HepG2 (cell line): Measurements from ENCODE around the gene ZNF544. TPM values are rescaled to one million over a fixed set of nuclear protein-coding genes. Genes with fewer than 3 reads are reported as not detected.

Source experiments
- ATF7-NPFF ChIP-seq: sonication (generic); formaldehyde crosslinking; IDR thresholded peaks from 2 replicates; pipeline ENCODE4 v1.8.1; 2023; ENCODE audit warnings: mild to moderate bottlenecking, low read depth, missing genetic modification reagents, moderate library complexity
- ERF ChIP-seq: IDR thresholded peaks from 2 replicates; pipeline ENCODE4 v1.6.1; 2018; ENCODE audit warnings: missing biosample characterization, missing genetic modification reagents
- FOXO1 ChIP-seq: sonication (generic); formaldehyde crosslinking; IDR thresholded peaks from 2 replicates; pipeline ENCODE4 v1.4.0; 2020; ENCODE audit warnings: missing genetic modification reagents
- GATAD1 ChIP-seq: IDR thresholded peaks from 2 replicates; pipeline ENCODE4 v1.6.1; 2016; ENCODE audit warnings: missing genetic modification reagents, missing compliant biosample characterization
- HES4 ChIP-seq: sonication (generic); formaldehyde crosslinking; IDR thresholded peaks from 2 replicates; pipeline ENCODE4 v1.9.0; 2021; ENCODE audit warnings: mild to moderate bottlenecking, missing genetic modification reagents, borderline replicate concordance
- ISX ChIP-seq: sonication (generic); formaldehyde crosslinking; conservative IDR thresholded peaks from 2 replicates; pipeline ENCODE4 v1.5.0; 2020; ENCODE audit warnings: missing genetic modification reagents
- KLF15 ChIP-seq: sonication (generic); formaldehyde crosslinking; IDR thresholded peaks from 2 replicates; pipeline ENCODE4 v1.8.1; 2023; ENCODE audit warnings: borderline replicate concordance, mild to moderate bottlenecking, inconsistent platforms, missing genetic modification reagents, mixed read lengths
- LRRFIP1 ChIP-seq: sonication (generic); formaldehyde crosslinking; conservative IDR thresholded peaks from 2 replicates; pipeline ENCODE4 v1.4.0; 2020; ENCODE audit warnings: missing genetic modification reagents
- MAX ChIP-seq: IDR thresholded peaks from 2 replicates; pipeline ENCODE4 v1.6.1; 2012; ENCODE audit warnings: inconsistent platforms
- MLLT10 ChIP-seq: sonication (generic); formaldehyde crosslinking; IDR thresholded peaks from 2 replicates; pipeline ENCODE4 v1.4.0; 2020; ENCODE audit warnings: missing genetic modification reagents
- PAX8 ChIP-seq: sonication (generic); formaldehyde crosslinking; IDR thresholded peaks from 2 replicates; pipeline ENCODE4 v1.8.0; 2022; ENCODE audit warnings: mild to moderate bottlenecking, missing genetic modification reagents, borderline replicate concordance
- PLRG1 ChIP-seq: fragments of 450-650 bp; conservative IDR thresholded peaks from 2 replicates; pipeline ENCODE4 v1.6.1; 2016
- SAP130 ChIP-seq: IDR thresholded peaks from 2 replicates; pipeline ENCODE4 v1.6.1; 2016; ENCODE audit warnings: low read depth
- ZBTB38 ChIP-seq: sonication (generic); formaldehyde crosslinking; IDR thresholded peaks from 2 replicates; pipeline ENCODE4 v1.5.1; 2020; ENCODE audit warnings: mild to moderate bottlenecking, missing genetic modification reagents
- ZNF138 ChIP-seq: sonication (generic); formaldehyde crosslinking; IDR thresholded peaks from 2 replicates; pipeline ENCODE4 v1.5.0; 2020; ENCODE audit warnings: mild to moderate bottlenecking, low read depth, missing genetic modification reagents
- ZNF207 ChIP-seq: fragments of 450-650 bp; IDR thresholded peaks from 2 replicates; pipeline ENCODE4 v1.6.1; 2016; ENCODE audit warnings: antibody characterized with exemption, borderline replicate concordance
- ZNF607 ChIP-seq: sonication (generic); formaldehyde crosslinking; IDR thresholded peaks from 2 replicates; pipeline ENCODE4 v1.5.1; 2020; ENCODE audit warnings: missing genetic modification reagents, mild to moderate bottlenecking, borderline replicate concordance
- ZNF740 ChIP-seq: sonication (generic); formaldehyde crosslinking; IDR thresholded peaks from 2 replicates; pipeline ENCODE4 v1.4.0; 2020; ENCODE audit warnings: missing genetic modification reagents
- ZNF766 ChIP-seq: sonication (generic); formaldehyde crosslinking; IDR thresholded peaks from 2 replicates; pipeline ENCODE4 v1.5.0; 2020; ENCODE audit warnings: missing genetic modification reagents, borderline replicate concordance
- ZNF878 ChIP-seq: sonication (generic); formaldehyde crosslinking; IDR thresholded peaks from 2 replicates; pipeline ENCODE4 v1.8.1; 2023; ENCODE audit warnings: mild to moderate bottlenecking, missing genetic modification reagents, moderate library complexity
- ZSCAN21 ChIP-seq: sonication (generic); formaldehyde crosslinking; IDR thresholded peaks from 2 replicates; pipeline ENCODE4 v1.8.0; 2022; ENCODE audit warnings: mild to moderate bottlenecking, missing genetic modification reagents, moderate library complexity, borderline replicate concordance
- polyA plus RNA-seq, 8 experiments: library from polyadenylated mRNA; depleted of rRNA in 3 of 8; stranded (reverse) in 7 of 8; unstranded in 1 of 8; fragments of >200 nt; fragmentation: Illumina TruSeq in 4 of 8; extraction: Trizol in 4 of 8; gene quantifications; 2 replicates each; pipeline versions ENCODE4 v1.2.1 to v1.2.3, GENCODE V29; 2011 to 2016; ENCODE audit warnings: low read depth in 4 of 8, missing spikeins in 1 of 8, mixed read lengths in 1 of 8; ENCODE audit not compliant: insufficient read depth in 1 of 8
- total RNA-seq, 5 experiments: library from RNA; depleted of rRNA; stranded (reverse); fragments of >200 nt; fragmentation: Illumina TruSeq; extraction: Trizol; gene quantifications; 2 replicates each; pipeline ENCODE4 v1.2.3, GENCODE V29; 2016; ENCODE audit warnings: low read depth in 1 of 5
- TF ChIP-seq, protein P1 (sequence below): sonication (generic); formaldehyde crosslinking; IDR thresholded peaks from 2 replicates; pipeline ENCODE4 v1.4.0; 2020; ENCODE audit warnings: missing genetic modification reagents
- TF ChIP-seq, protein P2 (sequence below): sonication (generic); formaldehyde crosslinking; IDR thresholded peaks from 2 replicates; pipeline ENCODE4 v1.5.0; 2020; ENCODE audit warnings: missing genetic modification reagents

ZNF544 gene
- total and polyA plus RNA-seq, 2 of the 13 experiments (the other 11 are each of a cell fraction or from before 2014, with no cell fraction given): 13.1 to 17.0 TPM

DNA sequence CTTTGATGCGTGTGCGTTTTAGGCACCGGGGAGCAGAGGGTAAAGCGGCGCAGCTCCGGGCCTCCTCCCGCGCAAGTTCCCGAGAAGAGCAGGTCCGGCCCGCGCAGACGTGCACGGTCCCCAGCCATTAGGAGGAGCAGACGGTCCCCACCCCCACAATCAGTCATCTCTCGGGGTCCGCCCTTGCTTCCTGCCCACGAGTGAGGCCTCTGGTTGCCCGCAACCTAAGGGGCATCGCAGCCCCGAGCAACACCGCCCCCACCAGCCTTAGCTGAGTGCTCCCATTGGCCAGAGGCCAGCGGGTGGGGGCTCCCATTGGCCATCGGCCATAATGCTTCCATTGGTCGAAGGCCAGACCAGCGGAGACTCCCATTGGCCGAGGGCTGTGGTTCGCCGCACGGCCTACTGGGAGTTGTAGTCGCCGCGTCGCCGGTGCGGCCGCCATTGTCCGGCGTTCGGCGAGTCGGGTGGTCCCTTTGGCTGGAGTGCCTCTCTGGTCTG, 49.9 kb downstream of the ZNF544 start, which contains the start of gene ZNF8 (continued):
- TF ChIP-seq, protein P1, sequence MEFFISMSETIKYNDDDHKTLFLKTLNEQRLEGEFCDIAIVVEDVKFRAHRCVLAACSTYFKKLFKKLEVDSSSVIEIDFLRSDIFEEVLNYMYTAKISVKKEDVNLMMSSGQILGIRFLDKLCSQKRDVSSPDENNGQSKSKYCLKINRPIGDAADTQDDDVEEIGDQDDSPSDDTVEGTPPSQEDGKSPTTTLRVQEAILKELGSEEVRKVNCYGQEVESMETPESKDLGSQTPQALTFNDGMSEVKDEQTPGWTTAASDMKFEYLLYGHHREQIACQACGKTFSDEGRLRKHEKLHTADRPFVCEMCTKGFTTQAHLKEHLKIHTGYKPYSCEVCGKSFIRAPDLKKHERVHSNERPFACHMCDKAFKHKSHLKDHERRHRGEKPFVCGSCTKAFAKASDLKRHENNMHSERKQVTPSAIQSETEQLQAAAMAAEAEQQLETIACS (CRISPR knock-in tag): peak; percentile 26; the same call in 1 of the 2 replicates
- TF ChIP-seq MAX (peak; percentile 71), ERF (CRISPR knock-in tag) (no peak), ZNF607 (CRISPR knock-in tag) (peak; percentile 72; the same call in 1 of the 2 replicates), ZNF766 (CRISPR knock-in tag) (no peak), ISX (CRISPR knock-in tag) (no peak), ZNF878 (CRISPR knock-in tag) (no peak), PAX8 (no peak; the same call in 1 of the 2 replicates), FOXO1 (CRISPR knock-in tag) (no peak), ZBTB38 (CRISPR knock-in tag) (0 out of 2 replicates have a peak, but pooled peaks have one; percentile 11), ZNF740 (CRISPR knock-in tag) (no peak), ATF7-NPFF (no peak), SAP130 (peak; percentile 81), ZNF138 (CRISPR knock-in tag) (no peak; the same call in 1 of the 2 replicates), LRRFIP1 (CRISPR knock-in tag) (no peak), ZSCAN21 (CRISPR knock-in tag) (no peak; the same call in 1 of the 2 replicates), ZNF207 (no peak), HES4 (CRISPR knock-in tag) (peak; percentile 74; the same call in 1 of the 2 replicates), KLF15 (CRISPR knock-in tag) (no peak), MLLT10 (CRISPR knock-in tag) (no peak), GATAD1 (CRISPR knock-in tag) (peak; percentile 74), PLRG1 (no peak)
- TF ChIP-seq, protein P2, sequence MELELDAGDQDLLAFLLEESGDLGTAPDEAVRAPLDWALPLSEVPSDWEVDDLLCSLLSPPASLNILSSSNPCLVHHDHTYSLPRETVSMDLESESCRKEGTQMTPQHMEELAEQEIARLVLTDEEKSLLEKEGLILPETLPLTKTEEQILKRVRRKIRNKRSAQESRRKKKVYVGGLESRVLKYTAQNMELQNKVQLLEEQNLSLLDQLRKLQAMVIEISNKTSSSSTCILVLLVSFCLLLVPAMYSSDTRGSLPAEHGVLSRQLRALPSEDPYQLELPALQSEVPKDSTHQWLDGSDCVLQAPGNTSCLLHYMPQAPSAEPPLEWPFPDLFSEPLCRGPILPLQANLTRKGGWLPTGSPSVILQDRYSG (CRISPR knock-in tag): no peak
